Measurements from ENCODE around the gene TRAPPC12. TPM values are rescaled to one million over a fixed set of nuclear protein-coding genes. Genes with fewer than 3 reads are reported as not detected.

TRAPPC12 gene
- total RNA-seq, 1 donor from 2014 or later: 95.4 TPM

- Mint-ChIP-seq H3K27me3 (no peaks in the 10 kb centered on the region), H3K36me3 (ENCODE audit: low read depth) (peaks cover 77% of the 10 kb centered on the region), H3K27ac (no peak overlapping the region), H3K9me3 (no peaks in the 10 kb centered on the region), H3K4me1 (no peaks in the 10 kb centered on the region), H3K4me3 (no peak overlapping the region)
- no peak for TF ChIP-seq CTCF (IDR thresholded peaks at IDR 0.05)
- intact Hi-C loops (cut with micrococcal nuclease): no loop called here
- ChIA-PET CTCF (no interaction called here), POLR2A (no interaction called here)
- no peak for DNase-seq
- no peak for ATAC-seq (ENCODE audit: low read depth)
Observed at GRCh38 chr2:3503046-3503445, 123.6 kb downstream of the TRAPPC12 start.

GRCh38 chr2:3503483-3503882 is 124.0 kb downstream of the TRAPPC12 start:
- no peak for TF ChIP-seq CTCF (IDR thresholded peaks at IDR 0.05)
- Mint-ChIP-seq H3K36me3 (ENCODE audit: low read depth) (peaks cover 75% of the 10 kb centered on the region), H3K4me1 (no peaks in the 10 kb centered on the region), H3K4me3 (no peak overlapping the region), H3K9me3 (peaks cover 2% of the 10 kb centered on the region), H3K27me3 (no peaks in the 10 kb centered on the region), H3K27ac (no peak overlapping the region)
- ChIA-PET CTCF (no interaction called here), POLR2A (no interaction called here)
- intact Hi-C loops (cut with micrococcal nuclease): no loop called here
- ATAC-seq (ENCODE audit: low read depth): no peak
- no peak for DNase-seq

GRCh38 chr2:3504741-3505140 is 125.2 kb downstream of the TRAPPC12 start:
- CTCF ChIA-PET: interaction anchor here (1.3 kb wide), 1 partner anchor 80 kb away, joined by 3 read pairs; no protein-coding TSS in a partner anchor
- ATAC-seq (ENCODE audit: low read depth): no peak
- H3K4me1 Mint-ChIP-seq: no peaks in the 10 kb centered on the region
- POLR2A ChIA-PET: no interaction called here
- intact Hi-C loops (cut with micrococcal nuclease): no loop called here
- H3K27me3 Mint-ChIP-seq: no peaks in the 10 kb centered on the region
- TF ChIP-seq CTCF (IDR thresholded peaks at IDR 0.05): no peak
- DNase-seq: no peak
- H3K27ac Mint-ChIP-seq: no peak overlapping the region
- H3K4me3 Mint-ChIP-seq: no peak overlapping the region
- H3K36me3 Mint-ChIP-seq (ENCODE audit: low read depth): peaks cover 68% of the 10 kb centered on the region
- H3K9me3 Mint-ChIP-seq: peaks cover 4% of the 10 kb centered on the region

- POLR2A ChIA-PET: no interaction called here
- H3K36me3 Mint-ChIP-seq (ENCODE audit: low read depth): peaks cover 63% of the 10 kb centered on the region
- H3K27me3 Mint-ChIP-seq: no peaks in the 10 kb centered on the region
- ATAC-seq (ENCODE audit: low read depth) (no peak), DNase-seq (no peak)
- intact Hi-C loops (cut with micrococcal nuclease): no loop called here
- peaks cover 4% of the 10 kb centered on the region for H3K9me3 Mint-ChIP-seq
- H3K4me3 Mint-ChIP-seq: no peak overlapping the region
- H3K27ac Mint-ChIP-seq: no peak overlapping the region
- TF ChIP-seq CTCF (IDR thresholded peaks at IDR 0.05): no peak
- no peaks in the 10 kb centered on the region for H3K4me1 Mint-ChIP-seq
- CTCF ChIA-PET: interaction anchor here (1.3 kb wide), 1 partner anchor 81 kb away, joined by 3 read pairs; no protein-coding TSS in a partner anchor
Observed at GRCh38 chr2:3505771-3506170, 126.3 kb downstream of the TRAPPC12 start.

GRCh38 chr2:3512086-3512485 is 132.6 kb downstream of the TRAPPC12 start:
- Mint-ChIP-seq H3K4me3 (no peak overlapping the region), H3K4me1 (peaks cover 4% of the 10 kb centered on the region), H3K27me3 (no peaks in the 10 kb centered on the region), H3K27ac (no peak overlapping the region), H3K9me3 (peaks cover 12% of the 10 kb centered on the region), H3K36me3 (ENCODE audit: low read depth) (peaks cover 68% of the 10 kb centered on the region)
- no peak for DNase-seq
- POLR2A ChIA-PET: no interaction called here
- TF ChIP-seq CTCF (IDR thresholded peaks at IDR 0.05): no peak
- intact Hi-C loops (cut with micrococcal nuclease): no loop called here
- no peak for ATAC-seq (ENCODE audit: low read depth)
- CTCF ChIA-PET: no interaction called here
